HUES48 (cell line): ENCODE data around the gene TRMT2A.

Experiments
- H3K27ac ChIP-seq: one replicate; pipeline ENCODE4 v1.7.0; 2013; ENCODE audit warnings: low read depth, low read length, inconsistent platforms
- H3K27me3 ChIP-seq: 2 replicates; pipeline ENCODE4 v1.6.1; 2013; ENCODE audit warnings: mild to moderate bottlenecking, low read length; ENCODE audit not compliant: control insufficient read depth, insufficient read depth
- H3K36me3 ChIP-seq: 2 replicates; pipeline ENCODE4 v1.6.1; 2013; ENCODE audit warnings: low read length; ENCODE audit not compliant: control insufficient read depth, insufficient read depth
- H3K4me1 ChIP-seq: 2 replicates; pipeline ENCODE4 v1.6.1; 2013; ENCODE audit warnings: mild to moderate bottlenecking, low read length; ENCODE audit not compliant: control insufficient read depth, insufficient read depth
- H3K4me3 ChIP-seq: 2 replicates; pipeline ENCODE4 v1.5.1; 2013; ENCODE audit warnings: mild to moderate bottlenecking, low read depth, low read length
- H3K9ac ChIP-seq: 2 replicates; pipeline ENCODE4 v1.6.1; 2013; ENCODE audit warnings: mild to moderate bottlenecking, low read depth, low read length, moderate library complexity
- H3K9me3 ChIP-seq: 2 replicates; pipeline ENCODE4 v1.6.1; 2013; ENCODE audit warnings: low read length; ENCODE audit not compliant: control insufficient read depth, insufficient read depth

TRMT2A gene

GRCh38 chr22:20139391-20140106 is 22.5 kb upstream of the TRMT2A start:
- no peak overlapping the region for H3K9ac ChIP-seq
- no peak overlapping the region for H3K4me3 ChIP-seq
- no peaks in the 10 kb centered on the region for H3K27me3 ChIP-seq
- no peaks in the 10 kb centered on the region for H3K4me1 ChIP-seq
- no peaks in the 10 kb centered on the region for H3K9me3 ChIP-seq
- H3K27ac ChIP-seq: no peak overlapping the region
- H3K36me3 ChIP-seq: peaks cover 10% of the 10 kb centered on the region; the same call in 1 of the 2 replicates

- H3K4me3 ChIP-seq: no peak overlapping the region
- peaks cover 10% of the 10 kb centered on the region; the same call in 1 of the 2 replicates for H3K36me3 ChIP-seq
- no peaks in the 10 kb centered on the region for H3K4me1 ChIP-seq
- H3K9me3 ChIP-seq: no peaks in the 10 kb centered on the region
- no peak overlapping the region for H3K9ac ChIP-seq
- H3K27ac ChIP-seq: no peak overlapping the region
- H3K27me3 ChIP-seq: no peaks in the 10 kb centered on the region
These were observed 21.8 kb upstream of the TRMT2A start for GRCh38 chr22:20138868-20139267.

GRCh38 chr22:20138417-20138738 is 21.4 kb upstream of the TRMT2A start:
- H3K4me1 ChIP-seq: no peaks in the 10 kb centered on the region
- H3K9ac ChIP-seq: no peak overlapping the region
- no peak overlapping the region for H3K27ac ChIP-seq
- H3K27me3 ChIP-seq: no peaks in the 10 kb centered on the region
- no peaks in the 10 kb centered on the region for H3K9me3 ChIP-seq
- H3K36me3 ChIP-seq: peaks cover 10% of the 10 kb centered on the region; the same call in 1 of the 2 replicates
- H3K4me3 ChIP-seq: no peak overlapping the region

GRCh38 chr22:20137671-20138416 is 20.8 kb upstream of the TRMT2A start:
- H3K4me1 ChIP-seq: no peaks in the 10 kb centered on the region
- H3K36me3 ChIP-seq: peaks cover 10% of the 10 kb centered on the region; the same call in 1 of the 2 replicates
- H3K27me3 ChIP-seq: no peaks in the 10 kb centered on the region

GRCh38 chr22:20137113-20137512 is 20.1 kb upstream of the TRMT2A start:
- H3K9ac ChIP-seq: no peak overlapping the region
- H3K4me3 ChIP-seq: no peak overlapping the region
- no peak overlapping the region for H3K27ac ChIP-seq
- no peaks in the 10 kb centered on the region for H3K9me3 ChIP-seq
- no peaks in the 10 kb centered on the region for H3K27me3 ChIP-seq
- H3K36me3 ChIP-seq: peaks cover 10% of the 10 kb centered on the region; the same call in 1 of the 2 replicates
- H3K4me1 ChIP-seq: no peaks in the 10 kb centered on the region

More at GRCh38 chr22:20137671-20138416, 20.8 kb upstream of the TRMT2A start:
- H3K27ac ChIP-seq: no peak overlapping the region
- no peak overlapping the region for H3K4me3 ChIP-seq
- no peak overlapping the region for H3K9ac ChIP-seq
- no peaks in the 10 kb centered on the region for H3K9me3 ChIP-seq

GRCh38 chr22:20136603-20136873 is 19.5 kb upstream of the TRMT2A start:
- Histone ChIP-seq H3K4me3 (no peak overlapping the region), H3K27ac (no peak overlapping the region), H3K27me3 (no peaks in the 10 kb centered on the region), H3K36me3 (peaks cover 8% of the 10 kb centered on the region; the same call in 1 of the 2 replicates), H3K9me3 (no peaks in the 10 kb centered on the region), H3K9ac (no peak overlapping the region), H3K4me1 (no peaks in the 10 kb centered on the region)

GRCh38 chr22:20135806-20136602 is 19.0 kb upstream of the TRMT2A start:
- Histone ChIP-seq H3K36me3 (peaks cover 8% of the 10 kb centered on the region; the same call in 1 of the 2 replicates), H3K27ac (no peak overlapping the region), H3K4me1 (no peaks in the 10 kb centered on the region), H3K9me3 (no peaks in the 10 kb centered on the region), H3K4me3 (no peak overlapping the region), H3K27me3 (no peaks in the 10 kb centered on the region), H3K9ac (no peak overlapping the region)

GRCh38 chr22:20135265-20135664 is 18.2 kb upstream of the TRMT2A start:
- H3K4me3 ChIP-seq: no peak overlapping the region
- no peak overlapping the region for H3K27ac ChIP-seq
- H3K4me1 ChIP-seq: no peaks in the 10 kb centered on the region
- H3K9me3 ChIP-seq: no peaks in the 10 kb centered on the region
- H3K27me3 ChIP-seq: no peaks in the 10 kb centered on the region
- H3K36me3 ChIP-seq: peaks cover 8% of the 10 kb centered on the region; the same call in 1 of the 2 replicates
- no peak overlapping the region for H3K9ac ChIP-seq

- H3K36me3 ChIP-seq: 0 out of 2 replicates have a peak, but pooled peaks cover under 1% of the 10 kb centered on the region
- no peak overlapping the region for H3K27ac ChIP-seq
- H3K4me1 ChIP-seq: no peaks in the 10 kb centered on the region
- H3K9ac ChIP-seq: no peak overlapping the region
- H3K9me3 ChIP-seq: no peaks in the 10 kb centered on the region
- no peak overlapping the region for H3K4me3 ChIP-seq
- no peaks in the 10 kb centered on the region for H3K27me3 ChIP-seq
These were observed 17.0 kb upstream of the TRMT2A start for GRCh38 chr22:20133930-20134549.

- H3K4me3 ChIP-seq: peak overlapping the region; percentile 69
- no peaks in the 10 kb centered on the region for H3K4me1 ChIP-seq
- no peak overlapping the region for H3K9ac ChIP-seq
- no peaks in the 10 kb centered on the region for H3K9me3 ChIP-seq
- H3K36me3 ChIP-seq: peaks cover 3% of the 10 kb centered on the region
- no peak overlapping the region for H3K27ac ChIP-seq
- H3K27me3 ChIP-seq: no peaks in the 10 kb centered on the region
These were observed 15.7 kb upstream of the TRMT2A start for GRCh38 chr22:20132686-20133246.
